ENCODE data around the gene GP5. TPM values are rescaled to one million over a fixed set of nuclear protein-coding genes. Genes with fewer than 3 reads are reported as not detected.
A peak's percentile ranks its signal among the peaks of the same experiment; 100 is the strongest.

GP5 gene
- total and polyA plus RNA-seq, 9 of the 15 experiments (the other 6 are each of a cell fraction or from before 2014, with no cell fraction given), result 0.03 to 0.04 (median 0.04) TPM; not detected in 6

GRCh38 chr3:194396859-194397756, 2.0 kb downstream of the GP5 start (continued):
- TF ChIP-seq SRSF3 (IDR thresholded peaks at IDR 0.05; ENCODE audit: insufficient read depth, low read length) (no peak), ZNF444 (CRISPR knock-in tag; IDR thresholded peaks at IDR 0.05) (no peak), SIX5 (IDR thresholded peaks at IDR 0.05; ENCODE audit: borderline replicate concordance in 1 of 2, insufficient read depth in 1 of 2, low read depth in 1 of 2, low read length in 2 of 2) (no peak), ELK3 (CRISPR knock-in tag; IDR thresholded peaks at IDR 0.05) (no peak)

- Histone ChIP-seq H3K4me2 (ENCODE audit: insufficient read depth, low read length) (peak overlapping the region; percentile 55), H3K9ac (ENCODE audit: insufficient read depth in 1 of 2, low read depth in 2 of 2, low read length in 2 of 2) (peak overlapping the region in 1 of 2 experiments; percentile 87; a peak in 1 of 4 replicates), H3K9me1 (ENCODE audit: control insufficient read depth, insufficient read depth, low read length) (no peaks in the 10 kb centered on the region), H3K36me3 (ENCODE audit: control insufficient read depth, insufficient read depth, low read length) (no peaks in the 10 kb centered on the region), H3K9me3 (replicated peaks; ENCODE audit: control insufficient read depth, insufficient read depth, low read depth, low read length) (no peaks in the 10 kb centered on the region), H3K27ac (ENCODE audit: extremely low read depth, low read depth, low read length) (no peak overlapping the region), H3K4me3 (no peak overlapping the region), H4K20me1 (replicated peaks; ENCODE audit: control insufficient read depth, insufficient read depth, low read length) (no peaks in the 10 kb centered on the region), H3K79me2 (ENCODE audit: control insufficient read depth, insufficient read depth, low read length) (no peaks in the 10 kb centered on the region), H2AFZ (ENCODE audit: low read depth, low read length) (peak overlapping the region; percentile 76), H3K4me1 (replicated peaks in 1 of 2; ENCODE audit: control insufficient read depth in 2 of 2, insufficient read depth in 2 of 2, low read length in 2 of 2) (peaks cover 5 to 25% of the 10 kb centered on the region in 2 experiments; a peak in 3 of 5 replicates), H3K27me3 (ENCODE audit: control insufficient read depth in 2 of 2, insufficient read depth in 2 of 2, low read length in 2 of 2) (peaks cover 0 to 4% of the 10 kb centered on the region in 2 experiments; a peak in 1 of 5 replicates)
- ChIA-PET POLR2A (interaction anchor here (0.6 to 1.5 kb wide), 7 partner anchors 10 to 170 kb away, joined by 3 to 7 read pairs (median 3); no protein-coding TSS in a partner anchor), CTCF (ENCODE audit: low intra/inter-chr PET ratio) (interaction anchor here (0.7 kb wide), 1 partner anchor 706 kb away, joined by 3 read pairs; no protein-coding TSS in a partner anchor)
- ATAC-seq, result no peak
- FAIRE-seq, result no peak
- DNase-seq (ENCODE audit: extremely low read depth in 1 of 4, low spot score in 3 of 4), result no peak
- 0 out of 2 replicates have a peak, but pooled peaks have one; percentile 7 for TF ChIP-seq ATF7 (IDR thresholded peaks at IDR 0.05)
- no peak for TF ChIP-seq ZNF584 (CRISPR knock-in tag; IDR thresholded peaks at IDR 0.05; ENCODE audit: low read depth)
- TF ChIP-seq POLR2A (conservative IDR thresholded peaks at IDR 0.05), result no peak
- TF ChIP-seq CTBP1 (IDR thresholded peaks at IDR 0.05; ENCODE audit: borderline replicate concordance), result 0 out of 2 replicates have a peak, but pooled peaks have one; percentile 2
- in situ Hi-C loops (cut with MboI) (no loop called here), intact Hi-C loops (cut with micrococcal nuclease) (no loop called here)
- BruUV-seq (replicated peaks), result no TSS peak
- 34% methylated on average over 7 of the region's 13 CpGs for WGBS (ENCODE audit: insufficient coverage, low coverage, missing lambda C conversion rate)
Observed at GRCh38 chr3:194396539-194396858, 2.6 kb downstream of the GP5 start.

Data from K562 (cell line).